Stimulated activated naive CD8-positive, alpha-beta T cell treated with anti-CD3 and anti-CD28 coated beads, Interleukin-15, amount 100 ng/mL, for 72 hours (primary cell): ENCODE results near the gene PLAGL1.
"Not testable (repeated sequence)": the region's sequence is repeated elsewhere in the genome, so short reads cannot be mapped to it uniquely, and the experiment has no call there.

Experiments used
- ATAC-seq: fragments of 150-1000 bp; cut with Tn5 transposase; 2 replicates; pipeline ENCODE4 v1.10.0; 2021; ENCODE audit warnings: mild to moderate bottlenecking, moderate library complexity
- DNase-seq, 2 donors: peaks; one replicate each; pipeline ENCODE4 v3.0.0; 2021 to 2022
- H3K27ac Mint-ChIP-seq, 2 donors: one replicate each; pipeline ENCODE4 v1.8.0; 2022; ENCODE audit warnings: mild to moderate bottlenecking in 2 of 2, mixed read lengths in 2 of 2, moderate library complexity in 2 of 2
- H3K27me3 Mint-ChIP-seq: one replicate; pipeline ENCODE4 v1.8.0; 2022; ENCODE audit warnings: mixed read lengths
- H3K4me1 Mint-ChIP-seq: one replicate; pipeline ENCODE4 v1.8.0; 2022; ENCODE audit warnings: mild to moderate bottlenecking, mixed read lengths
- H3K4me3 Mint-ChIP-seq, 2 donors: one replicate each; pipeline ENCODE4 v1.8.0; 2022; ENCODE audit warnings: mild to moderate bottlenecking in 2 of 2, mixed read lengths in 2 of 2, moderate library complexity in 1 of 2
- H3K9me3 Mint-ChIP-seq, 2 donors: one replicate each; pipeline ENCODE4 v1.8.0; 2022; ENCODE audit warnings: mixed read lengths in 2 of 2

PLAGL1 gene

GRCh38 chr6:144023216-144023615 lies 15.2 kb upstream of the PLAGL1 start:
- no peak overlapping the region for H3K4me3 Mint-ChIP-seq
- no peak for DNase-seq
- H3K9me3 Mint-ChIP-seq, result no peaks in the 10 kb centered on the region
- no peak for ATAC-seq
- H3K4me1 Mint-ChIP-seq, result no peaks in the 10 kb centered on the region
- no peak overlapping the region for H3K27ac Mint-ChIP-seq
- no peaks in the 10 kb centered on the region for H3K27me3 Mint-ChIP-seq

- H3K27ac Mint-ChIP-seq, result no peak overlapping the region
- ATAC-seq (no peak), DNase-seq (no peak)
- H3K27me3 Mint-ChIP-seq, result peaks cover 13% of the 10 kb centered on the region
- no peaks in the 10 kb centered on the region for H3K9me3 Mint-ChIP-seq
- no peaks in the 10 kb centered on the region for H3K4me1 Mint-ChIP-seq
- no peak overlapping the region for H3K4me3 Mint-ChIP-seq
Observed at GRCh38 chr6:144019929-144020328, 11.9 kb upstream of the PLAGL1 start.

DNA sequence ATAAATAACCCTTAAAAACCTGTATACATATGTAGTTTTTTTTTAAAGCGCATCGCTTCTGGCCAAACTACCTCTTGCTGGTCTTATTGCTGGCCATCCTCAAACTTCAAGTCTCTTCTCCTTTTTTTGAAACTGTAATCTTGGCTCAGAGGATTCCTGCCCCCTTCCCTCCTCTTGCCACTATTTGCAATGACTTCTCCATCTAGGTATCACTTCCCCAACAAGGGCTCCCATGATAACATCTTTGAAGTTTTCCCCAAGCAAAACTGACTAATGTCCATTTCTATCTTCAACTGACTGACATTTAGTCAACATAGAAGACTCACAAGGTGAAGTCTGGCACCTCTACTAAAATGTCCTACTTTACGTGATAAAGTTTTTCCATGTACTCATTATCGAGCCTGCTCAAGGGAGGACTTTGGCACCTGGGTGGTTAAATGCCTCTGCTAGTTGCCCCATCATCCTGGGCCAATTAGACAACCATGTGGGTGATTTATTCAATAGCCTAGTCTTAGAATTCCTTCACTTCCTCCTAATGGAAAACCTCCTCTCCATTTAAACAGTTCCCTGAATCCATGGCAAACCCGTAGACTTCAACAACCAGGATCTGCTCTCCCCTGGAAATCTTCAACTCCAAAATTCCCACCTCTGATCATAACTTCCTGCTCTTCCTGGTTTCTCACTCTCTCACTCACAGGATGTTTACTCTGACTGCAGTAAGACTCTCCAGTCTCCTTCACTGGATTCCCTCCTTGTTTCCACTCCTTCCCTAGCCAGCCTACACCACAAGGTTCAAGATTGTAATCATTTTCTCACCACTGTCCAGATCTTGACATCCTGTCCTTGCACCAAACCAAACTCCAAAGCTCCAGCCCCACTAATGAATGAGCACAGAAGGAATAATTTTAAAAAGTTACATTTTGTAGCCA lies 9.4 kb upstream of the PLAGL1 start:
- Mint-ChIP-seq H3K27ac (no peak overlapping the region), H3K9me3 (no peaks in the 10 kb centered on the region), H3K4me1 (no peaks in the 10 kb centered on the region), H3K4me3 (no peak overlapping the region), H3K27me3 (peaks cover 13% of the 10 kb centered on the region)
- DNase-seq (no peak), ATAC-seq (no peak)

DNA sequence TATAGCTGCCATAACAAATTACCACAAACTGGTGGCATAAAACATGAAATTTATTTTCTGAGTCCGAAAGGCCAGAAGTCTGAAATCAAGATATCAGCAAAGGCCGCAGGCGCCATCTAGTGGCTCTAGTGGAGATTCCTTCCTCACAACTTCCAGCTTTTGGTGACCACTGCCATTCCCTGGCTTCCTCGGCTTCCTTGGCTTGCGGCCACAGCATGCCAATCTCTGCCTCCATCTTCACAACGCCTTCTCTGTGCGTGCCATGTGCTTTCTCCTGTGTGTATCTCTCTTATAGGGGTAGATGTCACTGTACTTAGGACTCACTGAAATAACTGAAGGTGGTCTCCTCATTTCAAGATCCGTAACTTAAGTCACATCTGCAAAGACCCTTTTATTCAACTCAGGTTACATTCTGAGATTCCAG lies 5.4 kb upstream of the PLAGL1 start:
- H3K27ac Mint-ChIP-seq, result no peak overlapping the region
- H3K4me1 Mint-ChIP-seq, result peaks cover 4% of the 10 kb centered on the region
- no peak overlapping the region for H3K4me3 Mint-ChIP-seq
- peaks cover 0 to 5% of the 10 kb centered on the region in 2 donors for H3K9me3 Mint-ChIP-seq
- no peak for ATAC-seq
- DNase-seq, result peak; percentile 49 to 52
- peaks cover 37% of the 10 kb centered on the region for H3K27me3 Mint-ChIP-seq

DNA sequence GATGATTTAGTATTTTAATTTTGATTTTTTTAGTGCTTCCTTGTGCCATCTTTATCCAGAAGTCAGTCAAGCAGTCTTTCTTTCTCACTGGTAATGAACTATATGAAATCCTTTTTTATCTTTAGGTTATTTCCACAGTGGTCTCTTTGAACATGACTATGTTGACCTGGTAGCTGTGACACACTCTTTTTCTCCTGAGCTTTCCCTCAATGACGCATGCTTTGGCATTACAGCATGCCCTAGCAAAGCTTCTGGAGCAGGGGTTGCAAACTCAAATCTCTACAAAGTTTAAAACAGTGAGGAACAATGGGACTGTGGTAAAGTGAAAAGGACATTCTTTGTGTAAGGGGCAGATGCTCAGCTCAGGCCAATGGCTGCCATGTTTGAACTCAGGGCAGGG lies 4.5 kb upstream of the PLAGL1 start:
- Mint-ChIP-seq H3K27ac (no peak overlapping the region), H3K4me3 (no peak overlapping the region), H3K4me1 (peaks cover 6% of the 10 kb centered on the region), H3K9me3 (peaks cover 0 to 5% of the 10 kb centered on the region in 2 donors), H3K27me3 (peaks cover 30% of the 10 kb centered on the region)
- no peak for ATAC-seq
- DNase-seq, result no peak

GRCh38 chr6:144009628-144010027 lies 1.6 kb upstream of the PLAGL1 start:
- not testable (repeated sequence) for DNase-seq, ATAC-seq, H3K27ac Mint-ChIP-seq, H3K4me3 Mint-ChIP-seq, H3K9me3 Mint-ChIP-seq
- peaks cover 31% of the 10 kb centered on the region for H3K27me3 Mint-ChIP-seq
- peaks cover 12% of the 10 kb centered on the region for H3K4me1 Mint-ChIP-seq

GRCh38 chr6:144008846-144009245 lies 787 bp upstream of the PLAGL1 start:
- ATAC-seq, result no peak
- Mint-ChIP-seq H3K4me1 (peaks cover 12% of the 10 kb centered on the region), H3K4me3 (peak overlapping the region; percentile 33 to 73), H3K9me3 (peaks cover 0 to 5% of the 10 kb centered on the region in 2 donors), H3K27me3 (peaks cover 31% of the 10 kb centered on the region), H3K27ac (no peak overlapping the region)
- DNase-seq, result no peak

DNA sequence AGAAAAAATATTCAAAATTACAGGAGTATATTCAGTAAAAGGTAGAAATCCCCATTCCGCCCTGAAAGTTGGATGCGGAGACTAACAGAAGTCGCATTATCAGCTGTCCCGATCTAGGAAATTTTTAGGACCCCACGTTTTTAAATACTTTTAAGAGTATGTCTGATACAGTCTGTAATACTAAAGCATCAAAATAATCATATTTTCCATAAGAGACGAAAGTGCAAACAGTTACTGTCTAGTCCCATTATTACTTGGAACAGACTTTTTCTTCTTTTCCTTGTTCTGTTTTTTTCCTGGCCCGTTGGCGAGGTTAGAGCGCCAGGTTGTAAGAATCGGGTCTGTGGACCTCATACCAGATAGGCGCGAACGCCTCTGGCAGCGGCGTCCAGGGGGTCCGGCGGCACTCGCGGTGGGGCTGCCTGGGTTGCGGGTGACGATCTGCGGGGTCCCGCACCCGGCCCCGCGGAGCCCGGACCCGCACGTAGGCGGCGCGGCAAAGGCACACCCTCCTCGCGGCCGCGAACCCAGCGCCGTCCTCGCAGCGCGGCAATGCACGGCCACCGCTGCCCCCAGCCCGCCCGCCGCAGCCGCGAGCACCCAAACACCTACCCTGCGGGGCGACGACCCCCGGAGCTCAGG lies 460 bp downstream of the PLAGL1 start:
- H3K4me1 Mint-ChIP-seq, result peaks cover 12% of the 10 kb centered on the region
- peak in 1 of 2 donors; percentile 20 for DNase-seq
- peaks cover 0 to 5% of the 10 kb centered on the region in 2 donors for H3K9me3 Mint-ChIP-seq
- peak; percentile 71 for ATAC-seq
- peak overlapping the region; percentile 76 to 78 for H3K4me3 Mint-ChIP-seq
- peak overlapping the region; percentile 34 to 52 for H3K27ac Mint-ChIP-seq
- H3K27me3 Mint-ChIP-seq, result peaks cover 31% of the 10 kb centered on the region

DNA sequence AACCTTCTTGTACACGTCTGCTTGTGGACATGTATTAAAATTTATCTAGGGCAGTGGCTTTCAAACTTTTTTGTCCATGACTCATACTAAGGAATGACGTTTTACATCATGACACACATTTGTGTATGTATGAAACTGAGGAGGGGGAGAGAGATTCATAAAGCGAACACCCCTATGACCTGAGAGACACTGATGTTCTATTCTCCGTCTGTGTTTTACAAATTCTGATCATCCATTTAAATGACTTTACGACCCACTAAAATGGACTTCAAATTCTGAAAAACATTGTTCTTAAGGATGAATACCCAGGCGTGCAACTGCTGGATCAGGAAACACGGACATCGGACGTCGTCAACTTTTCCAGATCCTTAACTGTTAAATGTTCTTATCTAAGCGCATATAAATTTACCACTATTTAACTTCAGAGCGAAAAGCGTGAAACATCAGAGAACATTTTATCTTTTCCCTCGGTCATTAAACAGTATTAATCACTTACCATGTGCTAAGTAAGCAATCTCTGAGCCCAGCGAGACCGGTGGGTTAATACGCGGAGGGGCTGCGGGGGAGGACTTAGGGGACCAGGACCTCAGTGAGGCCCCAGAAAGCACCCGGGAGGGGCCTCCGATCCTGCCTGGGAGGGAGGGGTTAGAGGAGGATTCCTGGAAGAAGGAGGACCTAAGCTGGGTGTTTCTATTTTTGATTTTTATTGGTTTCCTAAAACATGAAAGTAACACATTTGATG lies 1.2 kb downstream of the PLAGL1 start:
- no peak for ATAC-seq
- Mint-ChIP-seq H3K4me3 (peak overlapping the region; percentile 69 to 78), H3K27me3 (peaks cover 31% of the 10 kb centered on the region), H3K27ac (no peak overlapping the region), H3K9me3 (peaks cover 3 to 9% of the 10 kb centered on the region in 2 donors), H3K4me1 (peaks cover 12% of the 10 kb centered on the region)
- DNase-seq, result no peak

DNA sequence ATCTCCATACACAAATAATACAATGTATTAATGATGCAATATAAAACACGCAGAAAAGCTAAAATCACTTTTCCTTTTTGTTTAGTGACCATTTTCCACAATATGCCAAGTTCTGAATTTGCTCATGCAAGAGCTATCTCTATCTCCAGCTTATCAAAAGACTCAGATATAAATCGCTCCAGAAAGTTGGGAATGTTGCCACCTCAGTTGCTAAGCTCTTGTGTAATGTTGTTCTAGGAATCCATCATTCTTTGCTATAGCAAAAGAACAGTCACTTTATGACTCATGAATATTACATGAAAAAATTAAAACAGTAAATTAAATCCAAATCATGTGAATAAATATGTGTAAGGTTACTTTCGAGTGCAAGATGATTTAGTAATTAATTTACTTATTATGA lies 8.7 kb downstream of the PLAGL1 start:
- no peaks in the 10 kb centered on the region for H3K4me1 Mint-ChIP-seq
- DNase-seq, result no peak

DNA sequence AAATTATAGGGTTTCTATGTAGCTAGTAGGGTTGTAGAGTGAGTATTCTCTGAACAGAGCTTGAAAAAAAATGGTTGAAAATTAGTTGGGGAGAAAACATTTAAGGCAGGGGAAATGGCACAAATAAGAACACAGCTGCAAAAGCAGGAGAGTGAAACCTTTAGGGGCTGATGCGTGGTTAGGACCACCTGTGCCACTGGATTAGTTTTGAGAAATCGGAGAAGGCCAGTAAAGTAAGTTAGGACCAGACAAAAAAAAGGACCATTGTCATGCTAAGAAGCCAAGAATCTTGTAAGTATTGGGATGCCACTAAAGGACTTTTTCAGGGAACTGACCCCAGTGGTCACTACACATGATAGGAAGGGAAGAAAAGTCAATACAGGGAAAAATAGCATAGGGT lies 9.4 kb downstream of the PLAGL1 start:
- Mint-ChIP-seq H3K4me1 (no peaks in the 10 kb centered on the region), H3K27me3 (peaks cover 8% of the 10 kb centered on the region), H3K9me3 (peaks cover 9% of the 10 kb centered on the region in 2 donors), H3K27ac (no peak overlapping the region), H3K4me3 (no peak overlapping the region)
- ATAC-seq (no peak), DNase-seq (no peak)

More for the DNA sequence above, 8.7 kb downstream of the PLAGL1 start:
- H3K9me3 Mint-ChIP-seq, result peaks cover 9% of the 10 kb centered on the region in 2 donors
- H3K27me3 Mint-ChIP-seq, result peaks cover 8% of the 10 kb centered on the region
- H3K4me3 Mint-ChIP-seq, result no peak overlapping the region
- ATAC-seq, result no peak
- no peak overlapping the region for H3K27ac Mint-ChIP-seq

GRCh38 chr6:143993965-143994646 lies 14.0 kb downstream of the PLAGL1 start:
- peaks cover 0 to 9% of the 10 kb centered on the region in 2 donors for H3K9me3 Mint-ChIP-seq

GRCh38 chr6:143992285-143992684 lies 15.8 kb downstream of the PLAGL1 start:
- peak overlapping the region in 1 of 2 donors; percentile 50 for H3K27ac Mint-ChIP-seq
- ATAC-seq (no peak), DNase-seq (no peak)
- no peak overlapping the region for H3K4me3 Mint-ChIP-seq
- H3K4me1 Mint-ChIP-seq, result no peaks in the 10 kb centered on the region
- peaks cover 0 to 9% of the 10 kb centered on the region in 2 donors for H3K9me3 Mint-ChIP-seq
- no peaks in the 10 kb centered on the region for H3K27me3 Mint-ChIP-seq

More at GRCh38 chr6:143993965-143994646, 14.0 kb downstream of the PLAGL1 start:
- Mint-ChIP-seq H3K27me3 (no peaks in the 10 kb centered on the region), H3K4me3 (no peak overlapping the region), H3K4me1 (no peaks in the 10 kb centered on the region), H3K27ac (no peak overlapping the region)
- ATAC-seq (no peak), DNase-seq (no peak)

GRCh38 chr6:143986463-143987065 lies 21.5 kb downstream of the PLAGL1 start:
- Mint-ChIP-seq H3K27me3 (no peaks in the 10 kb centered on the region), H3K4me1 (no peaks in the 10 kb centered on the region), H3K4me3 (no peak overlapping the region), H3K9me3 (peaks cover 0 to 4% of the 10 kb centered on the region in 2 donors), H3K27ac (no peak overlapping the region)
- no peak for ATAC-seq
- DNase-seq, result no peak

DNA sequence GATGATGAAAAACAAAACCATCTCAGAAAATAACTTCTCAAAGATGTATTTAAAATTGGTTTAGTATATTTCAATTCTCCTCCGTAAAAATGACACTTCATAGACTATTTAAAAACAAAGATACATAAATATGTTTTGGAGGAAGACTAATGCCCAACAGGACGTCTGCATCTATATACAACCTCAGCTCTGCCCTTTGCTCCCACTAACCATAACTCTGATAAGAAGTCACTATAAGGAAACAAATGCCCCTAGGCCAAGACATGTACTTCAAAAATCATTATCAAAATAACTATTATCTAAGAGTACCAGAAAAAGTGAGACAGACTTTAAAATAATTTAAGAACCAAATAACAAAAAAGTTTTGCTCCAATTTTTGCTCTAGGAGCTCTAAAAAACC lies 23.4 kb downstream of the PLAGL1 start:
- Mint-ChIP-seq H3K27me3 (no peaks in the 10 kb centered on the region), H3K9me3 (peaks cover 0 to 3% of the 10 kb centered on the region in 2 donors), H3K4me1 (no peaks in the 10 kb centered on the region), H3K4me3 (no peak overlapping the region), H3K27ac (no peak overlapping the region)
- DNase-seq (no peak), ATAC-seq (no peak)
